ENCODE data around the gene CACNB4.

CACNB4 gene

GRCh38 chr2:151853070-151853758 lies 245.6 kb downstream of the CACNB4 start:
- no peak for DNase-seq (ENCODE audit: low read depth)

- no peak for DNase-seq (ENCODE audit: low read depth)
These were observed 246.4 kb downstream of the CACNB4 start for GRCh38 chr2:151852260-151853069.

GRCh38 chr2:151851761-151852160 lies 247.1 kb downstream of the CACNB4 start:
- DNase-seq (ENCODE audit: low read depth) = no peak

- no peak for DNase-seq (ENCODE audit: low read depth)
These were observed 249.3 kb downstream of the CACNB4 start for GRCh38 chr2:151849413-151850010.

- no peak for DNase-seq (ENCODE audit: low read depth)
These were observed 253.0 kb downstream of the CACNB4 start for GRCh38 chr2:151845884-151846283.

- no peak for DNase-seq (ENCODE audit: low read depth)
These were observed 253.4 kb downstream of the CACNB4 start for GRCh38 chr2:151845481-151845880.

GRCh38 chr2:151844211-151844896 lies 254.5 kb downstream of the CACNB4 start:
- no peak for DNase-seq (ENCODE audit: low read depth)

GRCh38 chr2:151843691-151844061 lies 255.2 kb downstream of the CACNB4 start:
- no peak for DNase-seq (ENCODE audit: low read depth)

- DNase-seq (ENCODE audit: low read depth) = no peak
These were observed 255.8 kb downstream of the CACNB4 start for GRCh38 chr2:151842830-151843690.

GRCh38 chr2:151841047-151841424 lies 257.8 kb downstream of the CACNB4 start:
- DNase-seq (ENCODE audit: low read depth) = no peak

GRCh38 chr2:151840216-151841046 lies 258.4 kb downstream of the CACNB4 start:
- no peak for DNase-seq (ENCODE audit: low read depth)

GRCh38 chr2:151837926-151838325 lies 260.9 kb downstream of the CACNB4 start:
- DNase-seq (ENCODE audit: low read depth) = no peak

- no peak for DNase-seq (ENCODE audit: low read depth)
These were observed 264.9 kb downstream of the CACNB4 start for GRCh38 chr2:151833984-151834383.

- DNase-seq (ENCODE audit: low read depth) = no peak
These were observed 267.9 kb downstream of the CACNB4 start for GRCh38 chr2:151830961-151831360.

GRCh38 chr2:151828890-151829324 lies 269.9 kb downstream of the CACNB4 start:
- no peak for DNase-seq (ENCODE audit: low read depth)

GRCh38 chr2:151828143-151828889 lies 270.5 kb downstream of the CACNB4 start, which contains the start of gene ARL5A:
TSS of gene ARL5A (minus strand) at chr2:151828421. CDS start at chr2:151828176, 245 bp downstream.
- peak; percentile 92 for DNase-seq (ENCODE audit: low read depth)

GRCh38 chr2:151827564-151828142 lies 271.2 kb downstream of the CACNB4 start:
- peak; percentile 2 for DNase-seq (ENCODE audit: low read depth)

- no peak for DNase-seq (ENCODE audit: low read depth)
These were observed 272.1 kb downstream of the CACNB4 start for GRCh38 chr2:151826737-151827157.

- no peak for DNase-seq (ENCODE audit: low read depth)
These were observed 274.0 kb downstream of the CACNB4 start for GRCh38 chr2:151824886-151825285.

All from activated T-helper 9 cell treated with anti-CD3 and anti-CD28 coated beads, Interleukin-2, amount 50 U/mL, for 16 hours (primary cell).